ENCODE results near the gene GRIA1. TPM values are rescaled to one million over a fixed set of nuclear protein-coding genes. Genes with fewer than 3 reads are reported as not detected.

GRIA1 gene
- total RNA-seq, 1 donor from 2014 or later = 21.9 TPM

GRCh38 chr5:153676821-153677220 is 186.4 kb downstream of the GRIA1 start:
- Mint-ChIP-seq H3K36me3 (ENCODE audit: low read depth, unreplicated experiment) (peaks cover 51% of the 10 kb centered on the region), H3K27me3 (ENCODE audit: unreplicated experiment) (no peaks in the 10 kb centered on the region), H3K9me3 (ENCODE audit: unreplicated experiment) (no peaks in the 10 kb centered on the region), H3K4me1 (ENCODE audit: unreplicated experiment) (peaks cover 16% of the 10 kb centered on the region), H3K27ac (ENCODE audit: unreplicated experiment) (no peak overlapping the region), H3K4me3 (ENCODE audit: unreplicated experiment) (no peak overlapping the region)
- DNase-seq (ENCODE audit: low spot score) = no peak
- TF ChIP-seq, protein P1, sequence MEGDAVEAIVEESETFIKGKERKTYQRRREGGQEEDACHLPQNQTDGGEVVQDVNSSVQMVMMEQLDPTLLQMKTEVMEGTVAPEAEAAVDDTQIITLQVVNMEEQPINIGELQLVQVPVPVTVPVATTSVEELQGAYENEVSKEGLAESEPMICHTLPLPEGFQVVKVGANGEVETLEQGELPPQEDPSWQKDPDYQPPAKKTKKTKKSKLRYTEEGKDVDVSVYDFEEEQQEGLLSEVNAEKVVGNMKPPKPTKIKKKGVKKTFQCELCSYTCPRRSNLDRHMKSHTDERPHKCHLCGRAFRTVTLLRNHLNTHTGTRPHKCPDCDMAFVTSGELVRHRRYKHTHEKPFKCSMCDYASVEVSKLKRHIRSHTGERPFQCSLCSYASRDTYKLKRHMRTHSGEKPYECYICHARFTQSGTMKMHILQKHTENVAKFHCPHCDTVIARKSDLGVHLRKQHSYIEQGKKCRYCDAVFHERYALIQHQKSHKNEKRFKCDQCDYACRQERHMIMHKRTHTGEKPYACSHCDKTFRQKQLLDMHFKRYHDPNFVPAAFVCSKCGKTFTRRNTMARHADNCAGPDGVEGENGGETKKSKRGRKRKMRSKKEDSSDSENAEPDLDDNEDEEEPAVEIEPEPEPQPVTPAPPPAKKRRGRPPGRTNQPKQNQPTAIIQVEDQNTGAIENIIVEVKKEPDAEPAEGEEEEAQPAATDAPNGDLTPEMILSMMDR (IDR thresholded peaks at IDR 0.05; ENCODE audit: unreplicated experiment) = no peak

DNA sequence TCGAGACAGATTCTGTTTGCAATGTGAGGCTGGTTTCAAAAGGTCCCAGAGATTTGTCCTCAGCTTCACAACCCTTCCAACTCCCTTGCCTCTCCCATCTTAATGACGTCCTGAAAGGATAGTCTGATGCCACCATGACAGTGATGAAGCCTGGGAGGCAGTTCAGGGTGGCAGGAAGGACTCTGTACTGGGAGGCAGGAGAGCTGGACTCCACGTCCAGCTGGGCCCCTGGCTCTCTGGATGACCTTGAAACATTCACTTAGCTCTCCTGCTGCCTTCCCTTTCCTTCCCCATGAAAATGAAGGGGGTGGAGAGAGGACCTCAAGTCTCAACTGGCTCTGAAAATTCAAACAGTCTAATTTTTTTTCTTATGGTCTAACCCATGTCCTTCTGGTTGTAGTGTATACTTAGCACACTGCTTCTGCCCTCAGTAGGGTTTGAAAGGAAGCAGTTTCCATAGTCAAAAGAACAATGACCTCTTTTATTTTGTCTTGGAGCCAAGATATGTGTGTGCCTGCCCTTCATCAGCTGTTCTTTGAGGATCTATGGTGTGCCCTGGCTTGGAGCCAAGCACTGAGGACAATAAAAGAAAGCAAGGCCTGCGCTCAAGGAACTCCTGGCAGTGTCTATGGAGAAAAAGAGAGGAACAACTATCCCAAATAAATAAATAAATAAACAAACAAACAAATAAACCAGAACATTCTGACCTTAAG is 188.3 kb downstream of the GRIA1 start:
- H3K9me3 Mint-ChIP-seq (ENCODE audit: unreplicated experiment) = no peaks in the 10 kb centered on the region
- TF ChIP-seq, protein P1 (IDR thresholded peaks at IDR 0.05; ENCODE audit: unreplicated experiment) = no peak
- no peaks in the 10 kb centered on the region for H3K27me3 Mint-ChIP-seq (ENCODE audit: unreplicated experiment)
- peaks cover 58% of the 10 kb centered on the region for H3K36me3 Mint-ChIP-seq (ENCODE audit: low read depth, unreplicated experiment)
- H3K4me3 Mint-ChIP-seq (ENCODE audit: unreplicated experiment) = peak overlapping the region; percentile 74
- H3K27ac Mint-ChIP-seq (ENCODE audit: unreplicated experiment) = no peak overlapping the region
- no peaks in the 10 kb centered on the region for H3K4me1 Mint-ChIP-seq (ENCODE audit: unreplicated experiment)
- DNase-seq (ENCODE audit: low spot score) = no peak

GRCh38 chr5:153690236-153690635 is 199.8 kb downstream of the GRIA1 start:
- H3K4me1 Mint-ChIP-seq (ENCODE audit: unreplicated experiment) = peaks cover 6% of the 10 kb centered on the region
- DNase-seq (ENCODE audit: low spot score) = no peak
- H3K4me3 Mint-ChIP-seq (ENCODE audit: unreplicated experiment) = no peak overlapping the region
- H3K9me3 Mint-ChIP-seq (ENCODE audit: unreplicated experiment) = no peaks in the 10 kb centered on the region
- H3K27ac Mint-ChIP-seq (ENCODE audit: unreplicated experiment) = no peak overlapping the region
- TF ChIP-seq, protein P1 (IDR thresholded peaks at IDR 0.05; ENCODE audit: unreplicated experiment) = no peak
- no peaks in the 10 kb centered on the region for H3K27me3 Mint-ChIP-seq (ENCODE audit: unreplicated experiment)
- peaks cover 14% of the 10 kb centered on the region for H3K36me3 Mint-ChIP-seq (ENCODE audit: low read depth, unreplicated experiment)

- no peak for DNase-seq (ENCODE audit: low spot score)
- Mint-ChIP-seq H3K27ac (ENCODE audit: unreplicated experiment) (no peak overlapping the region), H3K4me1 (ENCODE audit: unreplicated experiment) (peaks cover 19% of the 10 kb centered on the region), H3K27me3 (ENCODE audit: unreplicated experiment) (no peaks in the 10 kb centered on the region), H3K36me3 (ENCODE audit: low read depth, unreplicated experiment) (peaks cover 21% of the 10 kb centered on the region), H3K9me3 (ENCODE audit: unreplicated experiment) (no peaks in the 10 kb centered on the region), H3K4me3 (ENCODE audit: unreplicated experiment) (no peak overlapping the region)
- TF ChIP-seq, protein P1 (IDR thresholded peaks at IDR 0.05; ENCODE audit: unreplicated experiment) = no peak
Measured at GRCh38 chr5:153696256-153696655, 205.8 kb downstream of the GRIA1 start.

DNA sequence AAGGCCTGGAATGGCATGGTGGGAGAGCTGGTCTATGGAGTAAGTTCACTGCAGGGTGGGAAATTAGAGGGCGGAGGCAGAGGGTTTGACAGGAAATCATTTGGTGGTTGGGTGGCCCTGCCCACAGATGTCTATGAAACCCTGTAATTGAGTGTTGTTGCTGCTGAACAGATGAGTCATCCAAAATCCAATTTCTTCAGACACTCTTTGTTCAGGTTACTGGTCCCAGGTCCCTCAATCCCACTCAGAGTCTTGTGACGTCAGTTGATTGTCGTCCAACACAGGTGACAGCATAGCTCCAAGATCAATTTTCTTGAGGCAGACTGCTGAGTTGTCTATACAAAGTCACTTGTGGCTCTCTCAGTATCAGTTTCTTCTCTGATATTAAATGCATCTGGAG is 208.6 kb downstream of the GRIA1 start:
- Mint-ChIP-seq H3K36me3 (ENCODE audit: low read depth, unreplicated experiment) (peaks cover 25% of the 10 kb centered on the region), H3K9me3 (ENCODE audit: unreplicated experiment) (no peaks in the 10 kb centered on the region), H3K4me3 (ENCODE audit: unreplicated experiment) (no peak overlapping the region), H3K27me3 (ENCODE audit: unreplicated experiment) (no peaks in the 10 kb centered on the region), H3K4me1 (ENCODE audit: unreplicated experiment) (peaks cover 19% of the 10 kb centered on the region), H3K27ac (ENCODE audit: unreplicated experiment) (no peak overlapping the region)
- no peak for DNase-seq (ENCODE audit: low spot score)
- TF ChIP-seq, protein P1 (IDR thresholded peaks at IDR 0.05; ENCODE audit: unreplicated experiment) = no peak

All from endothelial cell (in vitro differentiated cells).